Left renal cortex interstitium (tissue), 4 donors: ENCODE data around the gene UGT2A1. TPM values are rescaled to one million over a fixed set of nuclear protein-coding genes. Genes with fewer than 3 reads are reported as not detected.

Experiments
- DNase-seq, 4 donors: peaks; one replicate each; pipeline ENCODE4 v3.0.0-alpha.2; 2013; ENCODE audit warnings: low read depth in 4 of 4, low spot score in 2 of 4, missing footprints in 1 of 4
- polyA plus RNA-seq, 4 donors: library from polyadenylated mRNA; unstranded; fragments of 120-200 nt; gene quantifications; one replicate each; pipeline ENCODE4 v1.2.1, GENCODE V29; 2013; ENCODE audit not compliant: insufficient read length in 4 of 4

Gene UGT2A1
- polyA plus RNA-seq, 4 donors = 1.3 to 52.1 (median 1.5) TPM; not detected in 1

DNA sequence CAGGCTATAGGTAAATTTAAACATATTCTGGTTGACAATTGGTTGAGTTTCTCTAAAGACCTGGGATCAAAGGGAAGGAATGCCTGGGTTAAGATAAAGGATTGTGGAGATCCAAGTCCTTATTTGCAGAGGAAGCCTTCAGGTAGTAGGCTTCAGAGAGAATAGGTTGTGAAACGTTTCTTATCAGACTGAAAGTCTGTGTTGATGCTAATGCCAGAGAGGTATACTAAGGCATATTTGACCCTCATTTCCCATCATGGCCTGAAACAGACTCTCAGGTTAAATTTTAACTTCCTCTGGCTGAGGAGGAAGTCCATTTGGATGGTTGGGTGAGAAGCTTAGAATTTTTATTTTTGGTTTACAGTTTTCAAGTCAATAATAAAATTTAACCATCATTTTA, 61.7 kb downstream of the UGT2A1 start:
- no peak for DNase-seq

DNA sequence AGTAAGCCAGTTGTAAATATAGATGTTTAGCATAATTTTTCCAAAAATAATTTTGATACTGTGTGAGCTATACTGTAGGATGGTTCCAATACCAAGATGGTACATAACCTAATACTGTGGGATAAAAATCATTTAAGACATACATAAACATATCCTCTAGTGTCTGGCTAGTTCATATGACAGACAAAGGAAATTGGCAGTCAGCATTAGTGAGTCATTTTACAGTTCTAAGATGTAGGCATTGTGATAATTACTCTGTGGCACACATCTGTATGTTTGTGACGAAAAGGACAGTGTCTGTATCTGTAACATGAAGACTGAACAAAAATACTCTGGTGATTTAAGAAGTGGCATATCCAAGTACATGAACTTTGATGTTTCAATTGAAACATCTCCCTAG, 63.2 kb downstream of the UGT2A1 start:
- DNase-seq = no peak

DNA sequence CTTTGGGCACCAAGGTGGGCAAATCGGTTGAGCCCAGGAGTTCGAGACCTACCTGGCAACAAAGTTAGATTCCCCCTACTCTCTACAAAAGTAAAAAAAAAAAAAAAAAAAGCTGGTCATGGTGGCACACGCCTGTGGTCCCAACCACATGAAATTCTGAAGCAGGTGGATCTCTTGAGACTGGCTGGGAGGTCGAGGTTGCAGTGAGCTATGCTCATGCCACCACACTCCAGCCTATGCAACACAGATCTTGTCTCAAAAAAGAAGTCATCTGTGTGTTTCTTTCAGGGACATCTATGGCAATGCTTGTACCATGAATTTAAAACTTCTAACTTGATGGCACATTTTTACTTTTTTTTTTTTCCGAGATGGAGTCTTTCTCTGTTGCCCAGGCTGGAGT, 68.9 kb downstream of the UGT2A1 start:
- DNase-seq = no peak

DNA sequence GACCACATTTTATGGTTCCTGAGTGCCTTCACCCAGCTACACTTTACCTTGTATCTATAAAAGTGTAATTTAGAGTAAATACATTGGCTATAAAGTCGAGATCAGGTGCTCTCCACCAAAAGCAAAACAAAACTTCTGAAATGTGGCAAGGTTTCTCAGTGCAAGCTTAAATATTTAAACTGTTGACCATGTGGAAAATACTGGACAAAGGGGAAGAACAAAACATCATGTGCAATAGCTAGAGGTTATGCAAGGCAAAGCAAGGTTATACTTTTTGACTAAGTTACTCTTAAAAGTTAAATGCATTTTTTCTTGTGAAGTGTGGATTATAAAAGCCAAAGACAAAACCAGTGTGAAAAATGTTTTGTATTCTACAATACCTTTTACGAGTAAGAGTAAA, 69.5 kb downstream of the UGT2A1 start:
- no peak for DNase-seq

DNA sequence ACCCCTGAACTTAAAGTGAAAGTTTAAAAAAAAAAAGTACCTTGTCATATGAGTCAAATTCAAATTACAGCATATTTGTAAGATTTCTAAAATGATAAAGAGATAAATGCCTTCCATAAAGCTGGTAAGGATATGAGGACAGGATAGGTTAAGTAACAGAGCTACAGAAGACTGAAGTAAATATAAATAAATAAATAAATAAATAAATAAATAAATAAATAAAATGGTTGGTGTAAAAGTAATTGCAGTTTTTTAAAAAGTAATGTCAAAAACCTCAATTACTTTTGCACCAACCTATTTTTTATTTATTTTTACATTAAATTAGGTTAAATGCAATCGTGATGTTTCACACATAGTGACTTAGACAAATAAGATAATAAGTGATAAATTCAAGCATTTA, 75.8 kb downstream of the UGT2A1 start:
- DNase-seq = no peak

DNA sequence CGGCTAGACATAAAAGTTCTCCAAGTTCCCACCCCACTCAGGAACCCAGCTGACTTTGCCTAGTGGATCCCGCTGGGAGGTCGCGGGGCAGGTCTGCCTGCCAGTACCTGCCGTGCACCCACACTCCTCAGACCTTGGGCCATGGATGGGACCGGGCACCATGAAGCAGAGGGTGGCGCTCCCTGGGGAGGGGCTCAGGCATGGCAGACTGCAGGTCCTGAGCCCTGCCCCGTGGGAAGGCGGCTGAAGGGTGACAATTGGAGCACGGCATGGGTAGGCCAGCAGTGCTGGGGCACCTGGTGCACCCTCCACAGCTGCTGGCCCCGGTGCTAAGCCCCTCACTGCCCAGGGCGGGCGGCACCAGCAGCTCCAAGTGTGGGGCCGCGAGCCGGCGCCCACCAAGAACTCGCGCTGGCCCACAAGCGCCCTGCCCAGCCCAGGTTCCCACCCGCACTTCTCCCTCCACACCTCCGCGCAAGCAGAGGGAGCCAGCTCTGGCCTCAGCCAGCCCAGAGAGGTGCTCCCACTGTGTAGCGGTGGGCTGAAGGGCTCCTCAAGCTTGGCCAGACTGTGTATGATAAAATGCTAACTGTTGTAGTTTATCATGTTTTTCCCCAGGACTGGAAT, 76.7 kb downstream of the UGT2A1 start:
- no peak for DNase-seq

DNA sequence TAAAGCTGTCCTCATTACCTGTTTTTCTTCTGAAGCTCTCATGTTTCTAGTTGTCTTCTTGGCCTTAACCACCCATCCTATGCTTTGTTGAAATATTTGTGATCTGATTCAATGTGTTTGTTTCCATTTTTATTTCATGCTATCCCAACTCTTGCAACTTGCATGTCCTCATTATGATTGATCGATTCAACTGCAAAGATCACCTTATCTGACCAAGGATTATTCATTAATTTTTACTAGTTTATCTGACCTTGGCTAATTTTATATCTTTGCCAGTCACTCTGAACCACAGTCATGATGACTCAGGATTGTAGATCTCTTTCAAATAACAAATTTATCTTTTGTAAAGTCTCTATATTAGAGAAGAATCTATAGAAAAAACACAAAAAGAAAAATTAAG, 84.3 kb downstream of the UGT2A1 start:
- no peak for DNase-seq

DNA sequence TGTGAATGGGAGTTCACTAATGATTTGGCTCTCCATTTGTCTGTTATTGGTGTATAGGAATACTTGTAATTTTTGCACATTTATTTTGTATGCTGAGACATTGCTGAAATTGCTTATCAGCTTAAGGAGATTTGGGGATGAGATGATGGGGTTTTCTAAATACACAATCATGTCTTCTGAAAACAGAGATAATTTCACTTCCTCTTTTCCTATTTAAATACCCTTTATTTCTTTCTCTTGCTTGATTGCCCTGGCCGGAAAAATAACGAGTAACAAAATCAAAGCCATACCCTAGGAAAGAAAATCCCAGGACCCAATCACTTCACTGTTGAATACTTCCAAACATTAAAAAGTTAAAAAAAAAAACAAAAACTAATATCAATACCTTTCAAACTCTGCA, 89.6 kb downstream of the UGT2A1 start:
- no peak for DNase-seq

DNA sequence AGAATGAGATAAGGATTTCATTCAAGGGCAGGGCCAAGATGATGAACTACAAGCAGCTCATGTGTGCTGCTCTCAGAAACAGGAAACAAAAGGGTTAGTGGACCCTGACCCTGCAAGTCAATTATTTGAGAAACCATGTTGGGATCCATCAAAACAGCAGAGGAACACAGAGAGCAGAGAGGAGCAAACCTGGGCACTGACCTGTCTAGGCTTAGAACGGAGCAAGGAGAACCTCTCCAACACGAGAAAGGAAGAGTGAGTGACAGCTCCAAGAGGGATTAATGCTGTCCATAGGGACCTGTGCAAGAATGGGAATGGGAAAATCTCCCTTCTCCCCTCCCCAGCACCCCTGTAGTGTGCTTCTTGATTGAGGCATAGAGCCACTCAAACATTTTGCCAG, 103.4 kb downstream of the UGT2A1 start:
- DNase-seq = no peak

DNA sequence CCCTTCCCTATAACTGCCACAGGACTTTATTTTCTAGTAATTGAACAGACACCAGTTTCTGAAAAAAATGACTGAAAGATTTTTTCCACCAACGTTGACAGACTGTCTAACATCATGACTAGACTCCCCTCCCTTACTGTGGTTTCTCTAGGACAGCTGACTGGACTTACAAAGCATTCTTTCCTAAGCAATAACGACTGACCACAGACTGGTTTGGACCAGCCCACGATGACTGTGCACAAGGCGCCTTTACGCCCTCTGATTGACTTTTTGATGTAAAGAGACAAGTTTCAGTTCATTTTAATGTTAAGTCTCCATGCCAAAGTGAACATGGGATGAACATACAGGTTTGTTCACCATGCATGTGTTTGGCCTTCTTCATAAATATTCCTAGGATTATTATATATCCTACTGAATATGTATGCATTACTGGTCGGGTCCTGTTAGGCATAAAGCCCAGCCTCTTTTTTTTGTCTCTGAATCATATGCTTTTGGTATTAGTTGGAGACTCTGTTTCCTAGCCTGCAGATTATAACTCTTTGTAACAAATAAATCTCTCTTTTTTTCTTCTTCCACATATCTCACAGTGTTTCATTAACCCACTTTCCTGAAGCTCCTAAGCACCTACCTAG, 106.8 kb downstream of the UGT2A1 start:
- no peak for DNase-seq

Other genes with a start within 250 kb of the UGT2A1 start
- gene UGT2B4, start 157.3 kb downstream of the UGT2A1 start, polyA plus RNA-seq = 1 to 10 TPM in 2 of 4 donors, under 1 TPM in 2; 0.47 to 4.3 (median 0.80) TPM
- not detected for gene UGT2A2, start 13.6 kb downstream of the UGT2A1 start, polyA plus RNA-seq
- gene SULT1B1, start 107.4 kb upstream of the UGT2A1 start, polyA plus RNA-seq = under 1 TPM; 0.51 to 0.90 (median 0.68) TPM
- gene SULT1E1, start 206.9 kb upstream of the UGT2A1 start, polyA plus RNA-seq = 100 to 1,000 TPM; 465 to 570 (median 521) TPM